ENCODE data around the gene SCN1A. TPM values are rescaled to one million over a fixed set of nuclear protein-coding genes. Genes with fewer than 3 reads are reported as not detected.

Gene SCN1A
- polyA plus RNA-seq, 1 of the 3 experiments (the other 2 are of a cell fraction), result not detected

GRCh38 chr2:166104773-166105172 is 23.0 kb downstream of the SCN1A start:
- no peak overlapping the region for H3K4me2 ChIP-seq
- no peaks in the 10 kb centered on the region for H3K36me3 ChIP-seq (replicated peaks in 1 of 2; ENCODE audit: control insufficient read depth in 1 of 2, insufficient read depth in 2 of 2, low read length in 1 of 2)
- DNase-seq, result no peak
- POLR2A ChIA-PET, result no interaction called here
- H3K9me3 ChIP-seq, result no peaks in the 10 kb centered on the region
- no peaks in the 10 kb centered on the region; a peak in 1 of 4 replicates for H3K4me1 ChIP-seq (ENCODE audit: control insufficient read depth in 1 of 2, insufficient read depth in 2 of 2, low read depth in 1 of 2, low read length in 1 of 2)
- no peaks in the 10 kb centered on the region for H4K20me1 ChIP-seq (ENCODE audit: insufficient read depth)
- CTCF ChIA-PET, result interaction anchor here (0.6 to 3.1 kb wide), 3 partner anchors 46 to 151 kb away, joined by 3 to 16 read pairs (median 3); partner anchors contain the start of gene TTC21B
- H3K9me2 ChIP-seq, result no peaks in the 10 kb centered on the region
- TF ChIP-seq MEF2A (IDR thresholded peaks at IDR 0.05; ENCODE audit: borderline replicate concordance, low read depth), result no peak
- TF ChIP-seq, protein P1, sequence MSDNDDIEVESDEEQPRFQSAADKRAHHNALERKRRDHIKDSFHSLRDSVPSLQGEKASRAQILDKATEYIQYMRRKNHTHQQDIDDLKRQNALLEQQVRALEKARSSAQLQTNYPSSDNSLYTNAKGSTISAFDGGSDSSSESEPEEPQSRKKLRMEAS (IDR thresholded peaks at IDR 0.05; ENCODE audit: low read depth), result no peak
- no peak for TF ChIP-seq JUND (IDR thresholded peaks at IDR 0.05)
- TF ChIP-seq REST (IDR thresholded peaks at IDR 0.05; ENCODE audit: low read depth, low read length), result no peak
- no peak for TF ChIP-seq TEAD4 (IDR thresholded peaks at IDR 0.05; ENCODE audit: borderline replicate concordance, insufficient read depth)
- TF ChIP-seq RXRA (IDR thresholded peaks at IDR 0.05; ENCODE audit: borderline replicate concordance, low read depth), result no peak
- TF ChIP-seq, protein P2, sequence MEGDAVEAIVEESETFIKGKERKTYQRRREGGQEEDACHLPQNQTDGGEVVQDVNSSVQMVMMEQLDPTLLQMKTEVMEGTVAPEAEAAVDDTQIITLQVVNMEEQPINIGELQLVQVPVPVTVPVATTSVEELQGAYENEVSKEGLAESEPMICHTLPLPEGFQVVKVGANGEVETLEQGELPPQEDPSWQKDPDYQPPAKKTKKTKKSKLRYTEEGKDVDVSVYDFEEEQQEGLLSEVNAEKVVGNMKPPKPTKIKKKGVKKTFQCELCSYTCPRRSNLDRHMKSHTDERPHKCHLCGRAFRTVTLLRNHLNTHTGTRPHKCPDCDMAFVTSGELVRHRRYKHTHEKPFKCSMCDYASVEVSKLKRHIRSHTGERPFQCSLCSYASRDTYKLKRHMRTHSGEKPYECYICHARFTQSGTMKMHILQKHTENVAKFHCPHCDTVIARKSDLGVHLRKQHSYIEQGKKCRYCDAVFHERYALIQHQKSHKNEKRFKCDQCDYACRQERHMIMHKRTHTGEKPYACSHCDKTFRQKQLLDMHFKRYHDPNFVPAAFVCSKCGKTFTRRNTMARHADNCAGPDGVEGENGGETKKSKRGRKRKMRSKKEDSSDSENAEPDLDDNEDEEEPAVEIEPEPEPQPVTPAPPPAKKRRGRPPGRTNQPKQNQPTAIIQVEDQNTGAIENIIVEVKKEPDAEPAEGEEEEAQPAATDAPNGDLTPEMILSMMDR (IDR thresholded peaks at IDR 0.05), result no peak
- TF ChIP-seq FOXJ3 (CRISPR knock-in tag; IDR thresholded peaks at IDR 0.05), result no peak
- no peak for TF ChIP-seq PBX3 (IDR thresholded peaks at IDR 0.05)
- no peak for TF ChIP-seq SIN3A (IDR thresholded peaks at IDR 0.05; ENCODE audit: borderline replicate concordance, low read depth, low read length)
- TF ChIP-seq POLR2AphosphoS5 (IDR thresholded peaks at IDR 0.05; ENCODE audit: low read depth, low read length), result no peak
- TF ChIP-seq NRF1 (IDR thresholded peaks at IDR 0.05; ENCODE audit: low read depth, low read length), result no peak
- TF ChIP-seq SMC3 (IDR thresholded peaks at IDR 0.05; ENCODE audit: low read depth, low read length), result no peak
- TF ChIP-seq GABPA (IDR thresholded peaks at IDR 0.05; ENCODE audit: low read depth), result no peak
- no peak for TF ChIP-seq RAD21 (IDR thresholded peaks at IDR 0.05; ENCODE audit: low read length)
- TF ChIP-seq, protein P3, sequence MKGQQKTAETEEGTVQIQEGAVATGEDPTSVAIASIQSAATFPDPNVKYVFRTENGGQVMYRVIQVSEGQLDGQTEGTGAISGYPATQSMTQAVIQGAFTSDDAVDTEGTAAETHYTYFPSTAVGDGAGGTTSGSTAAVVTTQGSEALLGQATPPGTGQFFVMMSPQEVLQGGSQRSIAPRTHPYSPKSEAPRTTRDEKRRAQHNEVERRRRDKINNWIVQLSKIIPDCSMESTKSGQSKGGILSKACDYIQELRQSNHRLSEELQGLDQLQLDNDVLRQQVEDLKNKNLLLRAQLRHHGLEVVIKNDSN (IDR thresholded peaks at IDR 0.05; ENCODE audit: borderline replicate concordance, low read depth), result no peak
- no peak for TF ChIP-seq EZH2phosphoT487 (IDR thresholded peaks at IDR 0.05; ENCODE audit: borderline replicate concordance, low read depth)
- no peak for TF ChIP-seq ELF1 (IDR thresholded peaks at IDR 0.05)
- H3K27ac ChIP-seq (ENCODE audit: low read depth in 2 of 2, low read length in 1 of 2), result no peak overlapping the region
- H2AFZ ChIP-seq (ENCODE audit: low read depth), result 0 out of 2 replicates have a peak overlapping the region, but pooled peaks have one; percentile 41
- H3K27me3 ChIP-seq (ENCODE audit: insufficient read depth), result no peaks in the 10 kb centered on the region
- WGBS (ENCODE audit: low lambda C conversion rate), result 81% methylated on average over 3 of the region's 3 CpGs
- no peak overlapping the region for H3K4me3 ChIP-seq (ENCODE audit: low read depth in 2 of 2, low read length in 1 of 2)
- no peaks in the 10 kb centered on the region for H3K79me2 ChIP-seq (ENCODE audit: insufficient read depth)
- H3F3A ChIP-seq (replicated peaks; ENCODE audit: insufficient read depth), result no peaks in the 10 kb centered on the region
- no peak overlapping the region for H3K9ac ChIP-seq

Measured in SK-N-SH (cell line).